GM23248 (cell line): Measurements from ENCODE around the gene TCHP. TPM values are rescaled to one million over a fixed set of nuclear protein-coding genes. Genes with fewer than 3 reads are reported as not detected.
"Not testable (repeated sequence)": the region's sequence is repeated elsewhere in the genome, so short reads cannot be mapped to it uniquely, and the experiment has no call there.

Experiments
- DNase-seq: peaks from one replicate; pipeline ENCODE4 v3.0.0-alpha.2; 2015
- H2AFZ ChIP-seq: fragments of 200-600 bp; sonication (generic); 2 replicates; pipeline ENCODE4 v1.6.1; 2016; ENCODE audit warnings: antibody characterized with exemption
- H3F3A ChIP-seq: fragments of 200-600 bp; sonication (generic); 2 replicates; pipeline ENCODE4 v1.6.1; 2016; ENCODE audit warnings: mild to moderate bottlenecking, antibody characterized with exemption, mixed run types; ENCODE audit not compliant: insufficient read depth
- H3K27ac ChIP-seq: fragments of 200-600 bp; sonication (generic); 2 replicates; pipeline ENCODE4 v1.5.1; 2016; ENCODE audit warnings: mild to moderate bottlenecking
- H3K27me3 ChIP-seq: fragments of 200-600 bp; sonication (generic); replicated peaks from 2 replicates; pipeline ENCODE4 v1.6.1; 2016; ENCODE audit warnings: mild to moderate bottlenecking; ENCODE audit not compliant: insufficient read depth
- H3K36me3 ChIP-seq: fragments of 200-600 bp; sonication (generic); 2 replicates; pipeline ENCODE4 v1.6.1; 2016; ENCODE audit warnings: low read depth, mild to moderate bottlenecking
- H3K4me1 ChIP-seq: fragments of 200-600 bp; sonication (generic); 2 replicates; pipeline ENCODE4 v1.6.1; 2016; ENCODE audit warnings: mild to moderate bottlenecking; ENCODE audit not compliant: insufficient read depth
- H3K4me2 ChIP-seq: fragments of 200-600 bp; sonication (generic); one replicate; pipeline ENCODE4 v1.6.1; 2016; ENCODE audit warnings: mild to moderate bottlenecking; ENCODE audit not compliant: unreplicated experiment
- H3K4me3 ChIP-seq: fragments of 200-600 bp; sonication (generic); 2 replicates; pipeline ENCODE4 v1.5.1; 2016; ENCODE audit warnings: mild to moderate bottlenecking
- H3K79me2 ChIP-seq: fragments of 200-600 bp; sonication (generic); 2 replicates; pipeline ENCODE4 v1.6.1; 2016; ENCODE audit warnings: mild to moderate bottlenecking; ENCODE audit not compliant: insufficient read depth
- H3K9ac ChIP-seq: fragments of 200-600 bp; sonication (generic); 2 replicates; pipeline ENCODE4 v1.6.1; 2016; ENCODE audit warnings: mild to moderate bottlenecking
- H3K9me2 ChIP-seq: fragments of 200-600 bp; sonication (generic); 2 replicates; pipeline ENCODE4 v1.6.1; 2016; ENCODE audit warnings: mixed run types, mild to moderate bottlenecking, moderate library complexity; ENCODE audit not compliant: insufficient read depth
- H3K9me3 ChIP-seq: fragments of 200-600 bp; sonication (generic); one replicate; pipeline ENCODE4 v1.6.1; 2017; ENCODE audit warnings: low read depth
- H4K20me1 ChIP-seq: fragments of 200-600 bp; sonication (generic); 2 replicates; pipeline ENCODE4 v1.6.0; 2016; ENCODE audit not compliant: insufficient read depth
- EZH2 ChIP-seq: fragments of 200-600 bp; sonication (generic); IDR thresholded peaks from 2 replicates; pipeline ENCODE4 v1.6.1; 2018; ENCODE audit warnings: antibody characterized with exemption, mild to moderate bottlenecking; ENCODE audit not compliant: insufficient read depth, poor library complexity, severe bottlenecking
- EZH2phosphoT487 ChIP-seq: fragments of 200-600 bp; sonication (generic); IDR thresholded peaks from 2 replicates; pipeline ENCODE4 v1.6.1; 2018; ENCODE audit warnings: antibody characterized with exemption, moderate library complexity, mild to moderate bottlenecking, low read depth; ENCODE audit not compliant: insufficient read depth
- WGBS, 2 experiments: methylation state at CpG; one replicate each; pipeline ENCODE4 v1.1.6; 2015 to 2017; ENCODE audit warnings: low lambda C conversion rate in 2 of 2, low coverage in 1 of 2; ENCODE audit errors: missing lambda C conversion rate in 2 of 2; 5-methylcytosine and 5-hydroxymethylcytosine counted together
- in situ Hi-C: fragments of 300-500 bp; cut with MboI; formaldehyde crosslinking; loops from 2 replicates; pipeline ENCODE4 v1.15.0; 2020
- polyA plus RNA-seq: library from polyadenylated mRNA; unstranded; fragments of >200 nt; fragmentation: Nextera tagmentation; extraction: Ambion mirVana; gene quantifications from 2 replicates; pipeline ENCODE4 v1.2.1, GENCODE V29; 2016
- total RNA-seq: library from RNA; depleted of rRNA; stranded (reverse); fragments of >200 nt; shearing (Covaris generic); gene quantifications from 2 replicates; pipeline ENCODE4 v1.2.3, GENCODE V29; 2014

TCHP gene
- total and polyA plus RNA-seq, 2 experiments from 2014 or later: 9.7 to 11.7 TPM

GRCh38 chr12:109858764-109859163 lies 41.3 kb upstream of the TCHP start:
- no peak overlapping the region for H3K4me3 ChIP-seq
- TF ChIP-seq EZH2phosphoT487: no peak
- TF ChIP-seq EZH2: no peak
- H3K9ac ChIP-seq: no peak overlapping the region
- H3K9me3 ChIP-seq: no peaks in the 10 kb centered on the region
- no peaks in the 10 kb centered on the region for H4K20me1 ChIP-seq
- 87 to 88% methylated on average over 5 of the region's 5 CpGs for WGBS, 2 experiments
- in situ Hi-C loops: no loop called here
- no peak overlapping the region for H3K4me2 ChIP-seq
- DNase-seq: no peak
- no peaks in the 10 kb centered on the region for H3K9me2 ChIP-seq
- H3K27ac ChIP-seq: no peak overlapping the region
- peaks cover 2% of the 10 kb centered on the region; the same call in 1 of the 2 replicates for H3K36me3 ChIP-seq
- no peaks in the 10 kb centered on the region for H3F3A ChIP-seq
- no peaks in the 10 kb centered on the region for H3K27me3 ChIP-seq
- H2AFZ ChIP-seq: no peak overlapping the region
- no peaks in the 10 kb centered on the region for H3K4me1 ChIP-seq
- peaks cover 32% of the 10 kb centered on the region for H3K79me2 ChIP-seq

- no peaks in the 10 kb centered on the region for H3K9me3 ChIP-seq
- H4K20me1 ChIP-seq: no peaks in the 10 kb centered on the region
- H3K9me2 ChIP-seq: no peaks in the 10 kb centered on the region
- in situ Hi-C loops: no loop called here
- WGBS, 2 experiments: 99% methylated on average over 5 of the region's 5 CpGs
- no peak overlapping the region for H3K9ac ChIP-seq
- H3K27me3 ChIP-seq: no peaks in the 10 kb centered on the region
- peaks cover 2% of the 10 kb centered on the region; the same call in 1 of the 2 replicates for H3K36me3 ChIP-seq
- no peak overlapping the region for H3K4me3 ChIP-seq
- no peaks in the 10 kb centered on the region; the same call in 1 of the 2 replicates for H3K4me1 ChIP-seq
- H3K79me2 ChIP-seq: peaks cover 53% of the 10 kb centered on the region
- no peak overlapping the region for H3K4me2 ChIP-seq
- H3F3A ChIP-seq: no peaks in the 10 kb centered on the region
- H2AFZ ChIP-seq: no peak overlapping the region
- no peak overlapping the region for H3K27ac ChIP-seq
- no peak for DNase-seq
- TF ChIP-seq EZH2phosphoT487: no peak
- TF ChIP-seq EZH2: no peak
These were observed 39.1 kb upstream of the TCHP start for GRCh38 chr12:109860977-109861376.

GRCh38 chr12:109861689-109862314 lies 38.3 kb upstream of the TCHP start:
- H3K4me2 ChIP-seq: no peak overlapping the region
- H3K36me3 ChIP-seq: peaks cover 2% of the 10 kb centered on the region; the same call in 1 of the 2 replicates
- no peaks in the 10 kb centered on the region for H3F3A ChIP-seq
- WGBS, 2 experiments: 84% methylated on average over 17 of the region's 17 CpGs
- TF ChIP-seq EZH2phosphoT487 (no peak), EZH2 (no peak)
- no peak overlapping the region for H2AFZ ChIP-seq
- in situ Hi-C loops: no loop called here
- peaks cover 61% of the 10 kb centered on the region for H3K79me2 ChIP-seq
- H3K27me3 ChIP-seq: no peaks in the 10 kb centered on the region
- no peak overlapping the region for H3K4me3 ChIP-seq
- H3K27ac ChIP-seq: no peak overlapping the region
- no peak overlapping the region for H3K9ac ChIP-seq
- H3K9me3 ChIP-seq: no peaks in the 10 kb centered on the region
- no peaks in the 10 kb centered on the region; the same call in 1 of the 2 replicates for H3K4me1 ChIP-seq
- DNase-seq: no peak
- H4K20me1 ChIP-seq: no peaks in the 10 kb centered on the region
- H3K9me2 ChIP-seq: no peaks in the 10 kb centered on the region

GRCh38 chr12:109862491-109862890 lies 37.6 kb upstream of the TCHP start:
- H3K36me3 ChIP-seq, H4K20me1 ChIP-seq, H3K9me3 ChIP-seq, H3K4me3 ChIP-seq, H2AFZ ChIP-seq, H3K9me2 ChIP-seq, H3K4me2 ChIP-seq, H3K27me3 ChIP-seq, DNase-seq, H3K4me1 ChIP-seq, H3K27ac ChIP-seq, in situ Hi-C loops, H3F3A ChIP-seq, H3K9ac ChIP-seq: not testable (repeated sequence)
- 96% methylated on average over 9 of the region's 9 CpGs for WGBS, 2 experiments
- peaks cover 68% of the 10 kb centered on the region for H3K79me2 ChIP-seq
